CD1c-positive myeloid dendritic cell (primary cell): Measurements from ENCODE around the gene ITIH3.

Source experiments
- DNase-seq: peaks from one replicate; pipeline ENCODE4 v3.0.0-alpha.2; 2016; ENCODE audit errors: extremely low spot score

The ITIH3 gene

DNA sequence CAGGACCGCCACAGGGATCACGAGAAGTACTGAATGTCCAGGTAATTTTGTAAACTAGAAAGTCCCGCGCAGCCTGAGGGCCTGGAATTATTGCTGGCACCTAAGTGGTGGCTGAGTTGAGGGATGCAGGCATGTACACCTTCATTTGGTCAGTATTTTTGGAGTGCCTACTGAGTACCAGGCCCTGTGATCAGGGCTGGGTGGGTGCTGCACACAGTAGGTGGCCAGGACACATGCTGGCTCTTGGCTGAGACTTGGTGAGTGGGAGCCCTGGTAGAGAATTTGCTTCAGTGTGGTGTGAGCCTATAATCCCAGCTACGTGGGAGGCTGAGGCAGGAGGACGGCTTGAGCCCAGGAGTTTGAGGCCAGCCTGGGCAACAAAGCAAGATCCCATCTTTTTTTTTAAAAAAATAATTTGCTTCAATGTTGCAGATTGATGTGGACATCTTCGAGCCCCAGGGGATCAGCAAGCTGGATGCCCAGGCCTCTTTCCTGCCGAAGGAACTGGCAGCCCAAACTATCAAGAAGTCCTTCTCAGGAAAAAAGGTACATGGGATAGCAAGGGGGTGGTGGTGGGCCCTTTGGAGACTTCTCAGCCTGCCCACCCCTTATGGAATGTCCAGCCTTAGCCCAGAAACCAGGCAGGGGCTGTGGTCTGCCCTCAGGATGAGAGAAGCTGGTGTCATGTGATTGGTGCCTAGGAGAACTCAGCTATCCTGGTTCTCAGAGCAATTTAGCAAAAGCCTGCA lies 14.6 kb upstream of the ITIH3 start:
- no peak for DNase-seq

DNA sequence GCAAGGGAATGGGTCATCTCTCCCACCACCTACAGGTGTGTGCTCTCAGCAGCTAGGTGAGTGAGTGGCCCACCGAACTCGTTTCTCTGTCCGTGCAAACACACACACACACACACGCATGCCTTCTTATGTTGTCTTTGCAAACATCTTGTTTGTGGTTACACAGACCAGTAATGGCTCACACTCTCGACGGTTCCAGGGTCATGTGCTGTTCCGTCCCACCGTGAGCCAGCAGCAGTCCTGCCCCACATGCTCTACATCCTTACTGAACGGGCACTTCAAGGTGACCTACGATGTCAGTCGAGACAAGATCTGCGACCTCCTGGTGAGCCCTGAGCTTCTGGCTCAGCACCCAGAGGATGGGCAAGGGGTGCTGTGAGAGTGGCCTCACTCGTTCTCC lies 12.9 kb upstream of the ITIH3 start:
- DNase-seq, result no peak

- no peak for DNase-seq
Observed at GRCh38 chr3:52782412-52783210, 12.0 kb upstream of the ITIH3 start.

DNA sequence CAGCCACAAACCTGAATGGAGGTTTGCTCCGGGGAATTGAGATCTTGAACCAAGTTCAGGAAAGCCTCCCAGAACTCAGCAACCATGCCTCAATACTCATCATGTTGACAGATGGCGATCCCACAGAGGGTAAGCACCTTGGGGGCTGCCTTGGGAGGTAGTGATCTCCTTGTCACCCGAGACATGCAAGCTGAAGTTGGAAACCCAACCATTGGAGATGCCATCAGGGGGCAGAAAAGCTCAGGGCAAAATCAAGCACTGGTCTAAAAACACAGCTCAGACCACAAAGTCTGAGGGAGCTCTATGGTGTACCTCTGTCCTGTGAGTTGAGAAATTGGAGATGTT lies 11.4 kb upstream of the ITIH3 start:
- no peak for DNase-seq

DNA sequence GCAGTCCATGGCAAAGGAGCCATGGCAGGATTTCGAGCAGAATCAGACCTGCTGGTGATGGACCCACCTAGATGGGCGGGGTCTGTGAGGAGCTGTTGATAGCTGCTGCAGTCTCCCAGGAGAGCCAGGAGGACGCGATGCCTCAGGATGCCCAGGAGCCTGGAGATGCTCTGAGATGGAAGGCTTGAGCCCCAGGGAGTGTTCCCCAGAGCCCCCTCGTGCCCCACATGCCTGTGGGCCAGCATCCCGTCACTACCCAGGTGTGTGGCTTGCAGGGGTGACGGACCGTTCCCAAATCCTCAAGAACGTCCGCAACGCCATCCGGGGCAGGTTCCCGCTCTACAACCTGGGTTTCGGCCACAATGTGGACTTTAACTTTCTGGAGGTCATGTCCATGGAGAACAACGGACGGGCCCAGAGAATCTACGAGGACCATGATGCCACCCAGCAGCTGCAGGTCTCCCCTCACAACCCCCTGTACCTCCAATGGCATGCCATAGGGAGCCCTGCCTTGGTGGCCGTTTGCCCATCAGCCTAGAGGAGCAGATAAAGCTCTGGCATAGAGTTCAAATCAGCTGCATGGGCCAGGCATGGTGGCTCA lies 10.5 kb upstream of the ITIH3 start:
- no peak for DNase-seq

GRCh38 chr3:52784931-52785590 lies 9.5 kb upstream of the ITIH3 start:
- no peak for DNase-seq

DNA sequence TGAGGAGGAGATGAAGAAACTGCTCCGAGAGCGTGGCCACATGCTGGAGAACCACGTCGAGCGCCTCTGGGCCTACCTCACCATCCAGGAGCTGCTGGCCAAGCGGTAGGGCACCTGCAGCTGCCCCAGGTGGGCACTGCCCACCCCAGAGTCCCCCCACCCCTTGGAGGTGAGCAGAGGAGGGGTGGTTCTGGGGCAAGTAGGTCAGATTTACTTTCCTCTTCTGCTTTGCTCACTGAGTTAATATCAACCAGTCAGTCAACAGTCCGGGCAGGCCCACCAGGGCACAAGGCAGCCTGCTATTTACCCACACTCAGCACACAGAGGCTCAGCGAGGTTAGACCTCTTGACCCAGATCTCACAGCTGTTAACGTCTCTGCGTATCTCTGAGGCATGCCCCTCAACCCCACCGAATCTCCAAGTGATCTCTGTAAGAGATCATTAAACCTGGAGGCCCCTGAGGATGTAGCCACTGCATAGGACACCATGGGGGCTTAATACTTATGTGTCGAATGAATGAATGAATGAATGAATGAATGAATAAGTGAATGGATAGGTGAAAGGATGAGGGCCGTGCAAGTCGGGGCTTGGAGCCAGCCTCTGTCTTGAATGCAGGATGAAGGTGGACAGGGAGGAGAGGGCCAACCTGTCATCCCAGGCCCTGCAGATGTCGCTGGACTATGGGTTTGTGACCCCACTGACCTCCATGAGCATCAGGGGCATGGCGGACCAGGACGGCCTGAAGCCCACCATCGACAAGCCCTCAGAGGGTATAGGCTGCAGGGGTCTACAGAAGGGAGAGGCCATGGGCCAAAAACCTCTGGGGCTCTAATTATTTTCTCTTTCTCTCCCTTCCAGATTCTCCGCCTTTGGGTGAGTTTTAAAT lies 8.0 kb upstream of the ITIH3 start:
- DNase-seq, result no peak

GRCh38 chr3:52787246-52787645 lies 7.3 kb upstream of the ITIH3 start:
- DNase-seq, result no peak

- no peak for DNase-seq
Observed at GRCh38 chr3:52787672-52788625, 6.6 kb upstream of the ITIH3 start.

DNA sequence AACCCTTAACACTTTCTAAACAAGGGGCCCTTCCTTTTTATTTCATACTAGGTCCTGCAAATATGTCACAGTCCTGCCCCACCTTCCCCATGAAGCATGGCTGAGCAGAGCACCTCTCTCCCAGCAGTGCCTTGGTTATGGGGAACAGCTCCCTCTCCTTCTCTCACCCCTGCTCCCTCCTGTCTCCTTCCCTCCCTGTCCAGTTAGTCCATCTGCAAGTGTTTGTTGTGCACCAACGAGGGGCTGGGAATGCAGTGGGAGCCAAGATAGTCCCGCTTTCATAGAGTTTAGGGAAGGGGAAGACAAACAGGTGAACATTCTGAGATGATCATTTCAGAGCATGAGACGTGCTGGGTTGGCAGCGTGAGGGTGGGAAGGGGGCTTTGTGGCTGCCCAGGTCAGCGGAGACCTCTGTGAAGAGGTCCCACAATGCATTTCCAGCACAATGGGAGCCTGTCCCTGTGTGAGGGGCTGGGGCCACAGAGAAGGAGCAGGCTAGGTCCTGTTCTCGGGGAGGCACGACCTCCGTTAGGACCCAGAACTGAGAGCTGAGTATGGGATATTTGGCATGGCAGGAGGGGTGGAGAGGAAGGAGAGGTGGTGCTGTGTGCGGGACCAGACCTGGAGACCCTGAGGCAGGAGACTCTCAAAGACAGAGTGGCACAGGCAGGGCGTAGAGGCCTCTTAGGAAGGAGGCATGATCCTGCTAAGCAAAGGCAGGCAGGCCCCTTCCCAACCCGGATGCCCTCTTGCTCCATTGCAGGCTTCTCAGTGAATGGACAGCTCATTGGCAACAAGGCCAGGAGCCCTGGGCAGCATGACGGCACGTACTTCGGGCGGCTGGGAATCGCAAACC lies 5.5 kb upstream of the ITIH3 start:
- DNase-seq, result no peak

- DNase-seq, result no peak
Observed at GRCh38 chr3:52789746-52790040, 4.9 kb upstream of the ITIH3 start.

GRCh38 chr3:52790337-52790736 lies 4.3 kb upstream of the ITIH3 start:
- DNase-seq, result no peak

DNA sequence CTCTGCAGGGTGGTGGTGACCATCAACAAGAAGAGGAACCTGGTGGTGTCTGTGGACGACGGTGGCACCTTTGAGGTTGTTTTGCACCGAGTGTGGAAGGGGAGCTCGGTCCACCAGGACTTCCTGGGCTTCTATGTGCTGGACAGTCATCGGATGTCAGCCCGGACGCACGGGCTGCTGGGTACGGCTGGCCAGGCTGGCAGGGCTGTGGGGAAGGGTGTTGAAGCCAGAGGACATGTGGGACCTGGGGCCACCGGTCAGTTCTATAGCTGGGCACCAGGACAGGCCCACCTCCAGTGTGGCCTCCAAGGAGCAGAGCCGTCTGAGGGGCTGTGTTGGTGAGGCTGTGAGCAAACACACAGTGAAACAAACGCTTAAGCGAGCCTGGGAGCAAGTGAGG lies 3.9 kb upstream of the ITIH3 start:
- no peak for DNase-seq

GRCh38 chr3:52791366-52791765 lies 3.2 kb upstream of the ITIH3 start:
- no peak for DNase-seq

- DNase-seq, result no peak
Observed at GRCh38 chr3:52791928-52792327, 2.7 kb upstream of the ITIH3 start.

GRCh38 chr3:52792413-52792812 lies 2.2 kb upstream of the ITIH3 start:
- DNase-seq, result no peak

DNA sequence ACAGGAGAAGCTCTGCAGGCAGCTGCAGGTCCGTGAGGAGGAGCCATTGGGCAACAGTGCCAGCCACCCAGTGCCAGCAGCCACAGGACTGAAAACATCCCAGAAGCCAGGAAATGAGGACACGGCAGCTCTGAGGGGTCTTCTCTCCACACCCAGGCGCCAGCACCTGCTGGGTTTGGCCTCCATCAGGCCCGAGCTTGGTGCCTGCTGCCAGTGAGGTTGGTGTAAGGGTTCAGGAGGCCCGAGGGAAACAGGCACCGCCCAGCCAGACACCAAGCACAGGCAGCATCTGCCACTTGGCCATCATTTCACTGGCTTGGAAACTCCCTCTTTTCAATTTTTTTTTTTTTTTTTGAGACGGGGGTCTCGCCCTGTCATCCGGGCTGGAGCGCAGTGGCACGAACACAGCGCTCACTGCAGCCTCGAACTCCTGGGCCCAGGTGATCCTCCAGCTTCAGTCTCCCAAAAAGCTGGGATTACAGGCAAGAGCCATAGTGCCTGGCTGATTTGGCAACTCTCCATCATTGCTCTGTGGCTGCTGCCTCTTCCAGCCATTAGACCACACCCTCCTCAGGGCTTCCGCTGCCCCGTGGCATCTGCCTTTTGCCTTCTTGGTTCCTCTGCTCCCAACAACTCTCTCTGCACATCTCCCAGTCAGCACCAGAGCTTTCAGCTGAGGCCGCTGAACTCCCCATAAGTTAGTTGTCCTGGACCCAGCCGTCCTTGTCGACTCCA lies 1.5 kb upstream of the ITIH3 start:
- no peak for DNase-seq

GRCh38 chr3:52793702-52794611 lies 639 bp upstream of the ITIH3 start:
- DNase-seq, result no peak
